PFSK-1 (cell line): ENCODE results near the gene GPR34.

Source experiments
- FOXP2 ChIP-seq: optimal IDR thresholded peaks from 2 replicates; pipeline ENCODE3; 2011; ENCODE audit warnings: borderline replicate concordance, control low read depth, inconsistent platforms; ENCODE audit not compliant: insufficient read depth; ENCODE audit errors: extremely low read length, extremely low read depth
- POLR2AphosphoS5 ChIP-seq: IDR thresholded peaks from 2 replicates; pipeline ENCODE4 v1.6.1; 2012; ENCODE audit warnings: low read depth, mild to moderate bottlenecking, control low read depth, low read length, moderate library complexity
- REST ChIP-seq, 2 experiments: IDR thresholded peaks; 2 replicates each; pipeline versions ENCODE4 v1.6.1 to v1.8.0; 2011 to 2012; ENCODE audit warnings: low read depth in 2 of 2, low read length in 2 of 2, control low read depth in 1 of 2, inconsistent platforms in 1 of 2, mild to moderate bottlenecking in 1 of 2, moderate library complexity in 1 of 2; ENCODE audit not compliant: insufficient read depth in 1 of 2
- SIN3A ChIP-seq: IDR thresholded peaks from 2 replicates; pipeline ENCODE4 v1.6.1; 2012; ENCODE audit warnings: mild to moderate bottlenecking, low read length, moderate library complexity, borderline replicate concordance; ENCODE audit not compliant: insufficient read depth
- TAF1 ChIP-seq: IDR thresholded peaks from 2 replicates; pipeline ENCODE4 v1.6.1; 2012; ENCODE audit warnings: low read length, control low read depth, borderline replicate concordance; ENCODE audit not compliant: insufficient read depth

GRCh38 chrX:41665686-41666085, 23.1 kb upstream of the GPR34 start:
- TF ChIP-seq POLR2AphosphoS5 (no peak), TAF1 (no peak), REST (IDR thresholded peaks at IDR 0.05; ENCODE audit: insufficient read depth in 1 of 2, low read depth in 2 of 2, low read length in 2 of 2) (no peak), FOXP2 (no peak), SIN3A (no peak)
